ENCODE results near the gene FNDC10. TPM values are rescaled to one million over a fixed set of nuclear protein-coding genes. Genes with fewer than 3 reads are reported as not detected.

The FNDC10 gene
- total RNA-seq, 4 donors from 2014 or later: 10.5 to 18.9 (median 13.3) TPM

DNA sequence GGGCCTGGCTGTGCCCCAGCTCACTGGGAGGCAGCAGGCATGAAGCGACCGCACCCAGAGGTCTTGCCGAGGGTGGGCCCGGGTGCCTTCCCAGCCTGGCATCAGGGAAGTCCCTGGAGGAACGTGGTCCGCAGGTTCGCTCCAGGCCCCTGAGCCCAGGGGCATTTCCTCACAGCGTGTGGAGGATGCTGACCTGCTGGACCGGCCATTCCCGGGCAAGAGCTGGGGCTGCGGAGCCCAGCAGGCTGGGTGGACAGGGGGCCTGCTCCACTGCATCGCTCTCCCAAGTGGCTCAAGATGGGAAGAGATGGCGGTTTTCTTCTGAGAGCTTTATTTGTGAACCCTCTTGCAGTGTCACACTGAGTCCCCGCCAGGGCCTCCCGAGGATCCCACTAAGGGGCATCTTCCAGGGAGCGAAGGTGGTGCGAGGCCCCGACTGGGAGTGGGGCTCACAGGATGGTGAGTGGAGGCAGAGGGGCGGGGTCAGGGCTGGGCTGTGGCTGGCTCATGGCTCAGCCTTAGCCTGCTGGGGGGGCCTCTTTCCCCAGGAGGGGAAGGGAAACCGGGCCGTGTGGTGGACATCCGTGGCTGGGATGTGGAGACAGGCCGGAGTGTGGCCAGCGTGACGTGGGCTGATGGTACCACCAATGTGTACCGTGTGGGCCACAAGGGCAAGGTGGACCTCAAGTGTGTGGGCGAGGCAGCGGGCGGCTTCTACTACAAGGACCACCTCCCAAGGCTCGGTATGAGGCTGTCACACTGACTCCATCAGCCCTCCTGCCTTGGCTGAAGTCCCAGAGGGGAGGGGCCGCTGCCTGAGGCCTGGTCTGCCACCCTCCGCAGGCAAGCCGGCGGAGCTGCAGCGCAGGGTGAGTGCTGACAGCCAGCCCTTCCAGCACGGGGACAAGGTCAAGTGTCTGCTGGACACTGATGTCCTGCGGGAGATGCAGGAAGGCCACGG, 24.8 kb upstream of the FNDC10 start:
- WGBS, 2 donors: 82 to 84% methylated on average over 35 to 38 of the region's 38 CpGs
- DNase-seq (ENCODE audit: low spot score in 2 of 2): no peak
- TF ChIP-seq CTCF (IDR thresholded peaks at IDR 0.05) (no peak), POLR2A (IDR thresholded peaks at IDR 0.05) (no peak)
- intact Hi-C loops (cut with DNase I; ENCODE audit: low total_unique reads): no loop called here
- no peak overlapping the region for H3K4me3 ChIP-seq (ENCODE audit: low read depth, poor library complexity, severe bottlenecking)

GRCh38 chr1:1623631-1624442, 23.9 kb upstream of the FNDC10 start:
- no peak for DNase-seq (ENCODE audit: low spot score in 2 of 2)
- no peak overlapping the region for H3K4me3 ChIP-seq (ENCODE audit: low read depth, poor library complexity, severe bottlenecking)
- no peak for TF ChIP-seq CTCF (IDR thresholded peaks at IDR 0.05)
- no peak for TF ChIP-seq POLR2A (IDR thresholded peaks at IDR 0.05)
- 86 to 89% methylated on average over 30 to 42 of the region's 51 CpGs for WGBS, 2 donors
- intact Hi-C loops (cut with DNase I; ENCODE audit: low total_unique reads): no loop called here

DNA sequence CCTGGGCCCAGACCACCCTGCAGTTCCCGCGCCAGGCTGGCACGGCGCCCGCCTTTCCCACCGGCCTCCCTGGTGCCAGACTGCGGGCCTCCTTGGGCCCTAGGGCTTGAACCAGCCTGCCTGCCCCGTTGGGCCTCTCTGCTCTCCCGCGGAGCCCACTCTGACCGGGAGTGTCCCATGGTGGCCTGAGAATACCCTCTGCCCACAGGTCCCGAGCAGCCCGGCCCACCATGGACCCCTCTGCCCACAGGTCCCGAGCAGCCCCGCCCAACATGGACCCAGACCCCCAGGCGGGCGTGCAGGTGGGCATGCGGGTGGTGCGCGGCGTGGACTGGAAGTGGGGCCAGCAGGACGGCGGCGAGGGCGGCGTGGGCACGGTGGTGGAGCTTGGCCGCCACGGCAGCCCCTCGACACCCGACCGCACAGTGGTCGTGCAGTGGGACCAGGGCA, 23.3 kb upstream of the FNDC10 start:
- 91 to 93% methylated on average over 19 to 32 of the region's 33 CpGs for WGBS, 2 donors
- no peak for TF ChIP-seq POLR2A (IDR thresholded peaks at IDR 0.05)
- TF ChIP-seq CTCF (IDR thresholded peaks at IDR 0.05): no peak
- H3K4me3 ChIP-seq (ENCODE audit: low read depth, poor library complexity, severe bottlenecking): no peak overlapping the region
- intact Hi-C loops (cut with DNase I; ENCODE audit: low total_unique reads): no loop called here
- no peak for DNase-seq (ENCODE audit: low spot score in 2 of 2)

DNA sequence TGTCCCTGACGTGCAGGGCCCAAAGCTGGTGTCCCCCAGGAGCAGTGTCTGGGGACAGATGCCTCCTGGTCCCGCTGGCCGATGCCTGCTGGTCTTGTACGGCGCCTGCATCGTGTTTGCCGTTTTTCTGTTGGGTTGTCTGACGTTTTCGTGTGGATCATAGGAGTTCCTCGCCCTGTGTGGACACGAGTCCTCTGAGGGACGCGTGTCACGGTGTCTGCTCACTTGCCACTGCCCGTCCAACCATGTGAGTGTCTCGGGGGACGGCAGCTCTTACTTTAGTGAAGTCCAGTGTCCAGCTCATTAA, 22.8 kb upstream of the FNDC10 start:
- no peak for TF ChIP-seq CTCF (IDR thresholded peaks at IDR 0.05)
- TF ChIP-seq POLR2A (IDR thresholded peaks at IDR 0.05): no peak
- no peak overlapping the region for H3K4me3 ChIP-seq (ENCODE audit: low read depth, poor library complexity, severe bottlenecking)
- DNase-seq (ENCODE audit: low spot score in 2 of 2): no peak
- intact Hi-C loops (cut with DNase I; ENCODE audit: low total_unique reads): no loop called here
- WGBS, 2 donors: 88 to 94% methylated on average over 10 to 17 of the region's 17 CpGs

GRCh38 chr1:1622010-1622787, 22.3 kb upstream of the FNDC10 start:
- TF ChIP-seq POLR2A (IDR thresholded peaks at IDR 0.05): no peak
- TF ChIP-seq CTCF (IDR thresholded peaks at IDR 0.05): no peak
- H3K4me3 ChIP-seq (ENCODE audit: low read depth, poor library complexity, severe bottlenecking): no peak overlapping the region
- whole genome bisulfite sequencing, 2 donors: 77 to 82% methylated on average over 20 to 21 of the region's 21 CpGs
- intact Hi-C loops (cut with DNase I; ENCODE audit: low total_unique reads): no loop called here
- DNase-seq (ENCODE audit: low spot score in 2 of 2): no peak
